HG02678 (cell line): Measurements from ENCODE around the gene TRIM44.
"Not testable (repeated sequence)": the region's sequence is repeated elsewhere in the genome, so short reads cannot be mapped to it uniquely, and the experiment has no call there.

Experiments used
- ATAC-seq: cut with Tn5 transposase; IDR thresholded peaks from one replicate; pipeline ENCODE4 v1.9.1; 2021; ENCODE audit warnings: mild to moderate bottlenecking, moderate library complexity; ENCODE audit not compliant: unreplicated experiment

TRIM44 gene

GRCh38 chr11:35810045-35810645 lies 147.6 kb downstream of the TRIM44 start:
- no peak for ATAC-seq

GRCh38 chr11:35811783-35812182 lies 149.2 kb downstream of the TRIM44 start:
- no peak for ATAC-seq

- ATAC-seq, result no peak
These were observed 150.3 kb downstream of the TRIM44 start for GRCh38 chr11:35812828-35813227.

GRCh38 chr11:35814081-35814695 lies 151.6 kb downstream of the TRIM44 start:
- ATAC-seq, result no peak

GRCh38 chr11:35814720-35815305 lies 152.2 kb downstream of the TRIM44 start:
- ATAC-seq, result no peak

GRCh38 chr11:35815556-35816315 lies 153.2 kb downstream of the TRIM44 start:
- ATAC-seq, result no peak

GRCh38 chr11:35820614-35821013 lies 158.0 kb downstream of the TRIM44 start:
- ATAC-seq, result no peak

- ATAC-seq, result no peak
These were observed 160.4 kb downstream of the TRIM44 start for GRCh38 chr11:35822815-35823495.

- ATAC-seq, result no peak
These were observed 161.2 kb downstream of the TRIM44 start for GRCh38 chr11:35823742-35824298.

GRCh38 chr11:35825386-35825785 lies 162.8 kb downstream of the TRIM44 start:
- ATAC-seq, result no peak

- ATAC-seq, result no peak
These were observed 163.4 kb downstream of the TRIM44 start for GRCh38 chr11:35826006-35826405.

- no peak for ATAC-seq
These were observed 164.4 kb downstream of the TRIM44 start for GRCh38 chr11:35826949-35827348.

GRCh38 chr11:35836205-35836604 lies 173.6 kb downstream of the TRIM44 start:
- no peak for ATAC-seq

GRCh38 chr11:35838071-35838470 lies 175.5 kb downstream of the TRIM44 start:
- no peak for ATAC-seq

GRCh38 chr11:35838697-35839367 lies 176.3 kb downstream of the TRIM44 start:
- ATAC-seq, result not testable (repeated sequence)

GRCh38 chr11:35839368-35840161 lies 177.0 kb downstream of the TRIM44 start:
- no peak for ATAC-seq

GRCh38 chr11:35841733-35842132 lies 179.2 kb downstream of the TRIM44 start:
- ATAC-seq, result no peak

GRCh38 chr11:35842958-35843357 lies 180.4 kb downstream of the TRIM44 start:
- no peak for ATAC-seq

- no peak for ATAC-seq
These were observed 182.0 kb downstream of the TRIM44 start for GRCh38 chr11:35844579-35844978.

- no peak for ATAC-seq
These were observed 183.3 kb downstream of the TRIM44 start for GRCh38 chr11:35845860-35846259.
